WERI-Rb-1 (cell line): ENCODE results near the gene TPST2.

ENCODE experiments used
- DNase-seq: peaks from one replicate; pipeline ENCODE4 v3.0.0-alpha.2; 2020
- H3K27ac ChIP-seq: fragments of 250-450 bp; sonication (Bioruptor Pico); 2 replicates; pipeline ENCODE4 v1.5.1; 2020; ENCODE audit warnings: mild to moderate bottlenecking, moderate library complexity
- H3K27me3 ChIP-seq: fragments of 250-450 bp; sonication (Bioruptor Pico); 2 replicates; pipeline ENCODE4 v1.5.1; 2021; ENCODE audit warnings: mild to moderate bottlenecking, low read depth, moderate library complexity; ENCODE audit not compliant: insufficient read depth, severe bottlenecking
- H3K36me3 ChIP-seq: fragments of 250-450 bp; sonication (Bioruptor Pico); 2 replicates; pipeline ENCODE4 v1.5.1; 2020; ENCODE audit warnings: mild to moderate bottlenecking, moderate library complexity
- H3K4me3 ChIP-seq: 2 replicates; pipeline ENCODE4 v1.5.1; 2011; ENCODE audit warnings: low read depth, mild to moderate bottlenecking, control low read depth, low read length
- H3K9me3 ChIP-seq: fragments of 250-450 bp; sonication (Bioruptor Pico); 2 replicates; pipeline ENCODE4 v1.5.1; 2021; ENCODE audit warnings: mild to moderate bottlenecking, moderate library complexity; ENCODE audit not compliant: severe bottlenecking
- CTCF ChIP-seq: IDR thresholded peaks from 2 replicates; pipeline ENCODE4 v1.5.1; 2011; ENCODE audit warnings: low read depth, mild to moderate bottlenecking, control low read depth, inconsistent platforms, low read length

The TPST2 gene

GRCh38 chr22:26479792-26480610 is 109.9 kb downstream of the TPST2 start:
- H3K36me3 ChIP-seq = peaks cover 21% of the 10 kb centered on the region
- H3K27ac ChIP-seq = peak overlapping the region; percentile 82
- no peak for DNase-seq
- no peaks in the 10 kb centered on the region for H3K27me3 ChIP-seq
- TF ChIP-seq CTCF = no peak
- H3K9me3 ChIP-seq = peaks cover 3% of the 10 kb centered on the region
- H3K4me3 ChIP-seq = peak overlapping the region; percentile 20

GRCh38 chr22:26479043-26479791 is 110.7 kb downstream of the TPST2 start:
- DNase-seq = peak; percentile 29
- H3K27me3 ChIP-seq = no peaks in the 10 kb centered on the region
- H3K4me3 ChIP-seq = peak overlapping the region; percentile 20
- H3K9me3 ChIP-seq = peaks cover 2% of the 10 kb centered on the region
- TF ChIP-seq CTCF = peak; percentile 14; the same call in 1 of the 2 replicates
- peaks cover 27% of the 10 kb centered on the region for H3K36me3 ChIP-seq
- H3K27ac ChIP-seq = peak overlapping the region; percentile 82

- peak; percentile 74 for DNase-seq
- no peak for TF ChIP-seq CTCF
- no peak overlapping the region; the same call in none of the 2 replicates for H3K27ac ChIP-seq
- peaks cover 34% of the 10 kb centered on the region for H3K36me3 ChIP-seq
- no peaks in the 10 kb centered on the region for H3K9me3 ChIP-seq
- no peaks in the 10 kb centered on the region for H3K27me3 ChIP-seq
- no peak overlapping the region for H3K4me3 ChIP-seq
These were observed 112.6 kb downstream of the TPST2 start for GRCh38 chr22:26477341-26477731.

- peaks cover 39% of the 10 kb centered on the region for H3K36me3 ChIP-seq
- H3K4me3 ChIP-seq = no peak overlapping the region
- H3K27ac ChIP-seq = no peak overlapping the region; the same call in 1 of the 2 replicates
- DNase-seq = no peak
- no peaks in the 10 kb centered on the region for H3K27me3 ChIP-seq
- TF ChIP-seq CTCF = no peak
- H3K9me3 ChIP-seq = no peaks in the 10 kb centered on the region
These were observed 113.1 kb downstream of the TPST2 start for GRCh38 chr22:26476705-26477340.

- H3K9me3 ChIP-seq = no peaks in the 10 kb centered on the region
- H3K27me3 ChIP-seq = no peaks in the 10 kb centered on the region
- H3K36me3 ChIP-seq = peaks cover 55% of the 10 kb centered on the region
- no peak for TF ChIP-seq CTCF
- no peak overlapping the region for H3K4me3 ChIP-seq
- H3K27ac ChIP-seq = no peak overlapping the region
- DNase-seq = no peak
These were observed 115.2 kb downstream of the TPST2 start for GRCh38 chr22:26474682-26475081.
